SU-DHL-6 (cell line): ENCODE results near the gene ST3GAL3.

Experiments
- H2AFZ ChIP-seq: fragments of 200-600 bp; sonication (generic); 2 replicates; pipeline ENCODE4 v1.6.1; 2014; ENCODE audit warnings: low read depth, mild to moderate bottlenecking, moderate library complexity, mixed read lengths, antibody characterized with exemption, low read length; ENCODE audit not compliant: severe bottlenecking
- H3F3A ChIP-seq: fragments of 200-600 bp; shearing (Covaris generic); 2 replicates; pipeline ENCODE4 v1.6.0; 2016; ENCODE audit warnings: antibody characterized with exemption, mild to moderate bottlenecking; ENCODE audit not compliant: insufficient read depth
- H3K27ac ChIP-seq: fragments of 200-600 bp; sonication (generic); 2 replicates; pipeline ENCODE4 v1.5.1; 2016; ENCODE audit warnings: low read depth, mild to moderate bottlenecking, low read length, moderate library complexity, mixed read lengths
- H3K27me3 ChIP-seq: fragments of 200-600 bp; sonication (generic), shearing (Covaris generic); 2 replicates; pipeline ENCODE4 v1.6.0; 2014; ENCODE audit warnings: mild to moderate bottlenecking, low read length
- H3K36me3 ChIP-seq: fragments of 200-600 bp; sonication (generic); 2 replicates; pipeline ENCODE4 v1.6.1; 2014; ENCODE audit warnings: mild to moderate bottlenecking, low read length, mixed read lengths
- H3K4me2 ChIP-seq: fragments of 300-600, 200-600 bp; shearing (Covaris generic), sonication (generic); 2 replicates; pipeline ENCODE4 v1.6.0; 2014; ENCODE audit warnings: low read length, low read depth, mild to moderate bottlenecking; ENCODE audit not compliant: poor library complexity, severe bottlenecking
- H3K4me3 ChIP-seq: fragments of 200-600 bp; sonication (generic); 2 replicates; pipeline ENCODE4 v1.5.1; 2014; ENCODE audit warnings: antibody characterized with exemption, low read length, mild to moderate bottlenecking, mixed read lengths; ENCODE audit not compliant: insufficient read depth, poor library complexity, severe bottlenecking
- H3K79me2 ChIP-seq: fragments of 200-600 bp; sonication (generic); 2 replicates; pipeline ENCODE4 v1.6.1; 2014; ENCODE audit warnings: mild to moderate bottlenecking, low read length, moderate library complexity; ENCODE audit not compliant: insufficient read depth
- H3K9ac ChIP-seq: fragments of 200-600 bp; sonication (generic); 2 replicates; pipeline ENCODE4 v1.7.0; 2014; ENCODE audit warnings: mild to moderate bottlenecking, low read length
- H3K9me2 ChIP-seq: fragments of 200-600 bp; sonication (generic); replicated peaks from 2 replicates; pipeline ENCODE4 v1.6.1; 2014; ENCODE audit warnings: low read length; ENCODE audit not compliant: insufficient read depth
- H3K9me3 ChIP-seq: fragments of 200-600 bp; sonication (generic); 2 replicates; pipeline ENCODE4 v1.6.1; 2014; ENCODE audit warnings: low read length, mixed read lengths; ENCODE audit not compliant: insufficient read depth
- H4K20me1 ChIP-seq: fragments of 200-600 bp; sonication (generic); 2 replicates; pipeline ENCODE4 v1.6.1; 2014; ENCODE audit warnings: low read depth, mild to moderate bottlenecking, antibody characterized with exemption, low read length, moderate library complexity, mixed read lengths
- EZH2phosphoT487 ChIP-seq: fragments of 200-600 bp; sonication (generic), shearing (Covaris generic); conservative IDR thresholded peaks from 2 replicates; pipeline ENCODE4 v1.6.1; 2018; ENCODE audit warnings: mild to moderate bottlenecking, antibody characterized with exemption, low read length, moderate library complexity, mixed read lengths
- TF ChIP-seq, protein P1 (sequence below): fragments of 200-600 bp; sonication (generic); IDR thresholded peaks from one replicate; pipeline ENCODE4 v1.5.1; 2017; ENCODE audit warnings: antibody characterized with exemption, mild to moderate bottlenecking, low read length, moderate library complexity; ENCODE audit not compliant: insufficient read depth, poor library complexity, severe bottlenecking

Gene ST3GAL3

DNA sequence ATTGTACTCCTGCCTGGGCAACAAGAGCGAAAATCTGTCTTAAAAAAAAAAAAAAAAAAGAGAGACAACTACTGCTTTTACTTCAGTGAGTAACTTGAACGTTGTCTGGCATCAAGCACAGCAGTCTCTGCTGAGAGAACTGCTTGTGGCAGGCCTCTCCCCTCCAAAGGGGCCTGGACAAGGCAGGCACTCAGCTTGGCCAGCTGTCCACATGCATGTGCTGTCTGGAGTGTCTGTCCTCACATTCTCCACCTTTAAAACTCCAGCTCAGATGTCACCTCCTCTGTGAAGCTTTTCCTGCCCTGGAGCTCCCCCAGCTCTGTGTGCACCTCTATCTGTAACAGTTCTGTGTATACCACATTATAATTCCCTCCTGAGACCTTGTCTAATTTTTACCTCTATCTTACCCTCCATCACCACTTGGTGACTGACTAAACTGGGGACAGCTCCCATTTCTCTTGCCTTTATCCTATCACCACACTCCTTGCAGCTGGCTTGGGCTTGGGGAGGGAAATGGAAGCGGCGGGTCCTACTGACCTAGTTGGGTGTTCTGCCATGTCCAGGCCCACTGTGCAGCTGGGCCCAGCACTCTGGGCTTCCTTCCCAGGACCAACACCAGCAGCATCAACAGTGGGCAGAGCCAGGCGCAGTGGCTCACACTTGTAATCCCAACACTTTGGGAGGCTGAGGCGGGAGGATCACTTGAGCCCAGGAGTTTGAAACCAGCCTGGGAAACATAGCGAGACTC is 154.8 kb downstream of the ST3GAL3 start:
- no peaks in the 10 kb centered on the region for H4K20me1 ChIP-seq
- H3K4me2 ChIP-seq: no peak overlapping the region
- no peak overlapping the region for H3K27ac ChIP-seq
- no peaks in the 10 kb centered on the region for H3K27me3 ChIP-seq
- no peak overlapping the region for H3K9ac ChIP-seq
- H3K9me3 ChIP-seq: no peaks in the 10 kb centered on the region
- H3K79me2 ChIP-seq: no peaks in the 10 kb centered on the region
- H3K9me2 ChIP-seq: no peaks in the 10 kb centered on the region
- no peaks in the 10 kb centered on the region for H3F3A ChIP-seq
- TF ChIP-seq, protein P1, sequence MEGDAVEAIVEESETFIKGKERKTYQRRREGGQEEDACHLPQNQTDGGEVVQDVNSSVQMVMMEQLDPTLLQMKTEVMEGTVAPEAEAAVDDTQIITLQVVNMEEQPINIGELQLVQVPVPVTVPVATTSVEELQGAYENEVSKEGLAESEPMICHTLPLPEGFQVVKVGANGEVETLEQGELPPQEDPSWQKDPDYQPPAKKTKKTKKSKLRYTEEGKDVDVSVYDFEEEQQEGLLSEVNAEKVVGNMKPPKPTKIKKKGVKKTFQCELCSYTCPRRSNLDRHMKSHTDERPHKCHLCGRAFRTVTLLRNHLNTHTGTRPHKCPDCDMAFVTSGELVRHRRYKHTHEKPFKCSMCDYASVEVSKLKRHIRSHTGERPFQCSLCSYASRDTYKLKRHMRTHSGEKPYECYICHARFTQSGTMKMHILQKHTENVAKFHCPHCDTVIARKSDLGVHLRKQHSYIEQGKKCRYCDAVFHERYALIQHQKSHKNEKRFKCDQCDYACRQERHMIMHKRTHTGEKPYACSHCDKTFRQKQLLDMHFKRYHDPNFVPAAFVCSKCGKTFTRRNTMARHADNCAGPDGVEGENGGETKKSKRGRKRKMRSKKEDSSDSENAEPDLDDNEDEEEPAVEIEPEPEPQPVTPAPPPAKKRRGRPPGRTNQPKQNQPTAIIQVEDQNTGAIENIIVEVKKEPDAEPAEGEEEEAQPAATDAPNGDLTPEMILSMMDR: no peak
- no peak for TF ChIP-seq EZH2phosphoT487
- H2AFZ ChIP-seq: no peak overlapping the region
- no peaks in the 10 kb centered on the region for H3K36me3 ChIP-seq
- H3K4me3 ChIP-seq: no peak overlapping the region

DNA sequence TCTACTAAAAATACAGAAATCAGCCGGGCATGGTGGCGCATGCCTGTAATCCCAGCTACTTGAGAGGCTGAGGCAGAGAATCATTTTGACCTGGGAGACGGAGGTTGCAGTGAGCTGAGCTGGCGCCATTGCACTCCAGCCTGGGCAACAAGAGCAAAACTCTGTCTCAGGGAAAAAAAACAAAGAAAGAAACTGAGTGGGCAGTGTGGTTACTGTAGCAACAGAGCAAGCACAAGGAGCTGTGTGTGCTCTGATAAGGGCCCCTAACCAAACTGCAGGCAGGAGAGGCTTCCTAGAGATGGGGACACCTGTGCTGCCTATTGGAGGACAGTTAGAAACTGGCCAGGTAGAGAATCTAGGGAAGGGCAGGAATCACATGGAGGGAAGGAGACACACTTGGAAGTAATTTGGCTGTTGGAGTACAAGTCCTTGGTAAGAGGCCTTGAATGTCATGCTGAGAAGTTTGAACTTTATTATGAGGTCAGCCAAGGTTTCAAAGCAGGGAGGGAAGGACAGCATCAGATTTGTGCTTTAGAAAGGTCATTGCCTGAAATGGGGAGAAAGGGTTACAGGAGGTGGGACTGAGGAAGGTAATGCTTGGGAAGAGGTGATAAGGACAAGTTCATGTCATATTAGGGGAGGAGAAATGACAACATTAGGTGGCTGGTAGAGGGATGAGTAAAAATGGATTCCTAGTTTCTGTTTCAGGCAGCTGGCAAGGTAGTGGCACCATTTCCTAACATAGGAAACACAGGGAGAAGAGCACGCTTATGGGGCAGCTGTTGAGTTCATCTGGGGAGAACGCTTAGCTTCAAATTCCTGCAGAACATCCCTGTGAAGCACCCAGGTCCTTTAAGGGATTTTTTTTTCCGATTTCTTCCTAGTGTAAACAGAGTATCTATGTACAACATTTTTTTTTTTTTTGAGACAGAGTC is 157.0 kb downstream of the ST3GAL3 start:
- Histone ChIP-seq H3K79me2 (no peaks in the 10 kb centered on the region), H3F3A (no peaks in the 10 kb centered on the region), H4K20me1 (no peaks in the 10 kb centered on the region), H3K4me3 (no peak overlapping the region), H3K27me3 (no peaks in the 10 kb centered on the region), H3K27ac (no peak overlapping the region), H3K9me3 (no peaks in the 10 kb centered on the region), H3K4me2 (no peak overlapping the region), H3K9me2 (no peaks in the 10 kb centered on the region), H3K9ac (no peak overlapping the region), H3K36me3 (no peaks in the 10 kb centered on the region), H2AFZ (no peak overlapping the region)
- no peak for TF ChIP-seq EZH2phosphoT487

DNA sequence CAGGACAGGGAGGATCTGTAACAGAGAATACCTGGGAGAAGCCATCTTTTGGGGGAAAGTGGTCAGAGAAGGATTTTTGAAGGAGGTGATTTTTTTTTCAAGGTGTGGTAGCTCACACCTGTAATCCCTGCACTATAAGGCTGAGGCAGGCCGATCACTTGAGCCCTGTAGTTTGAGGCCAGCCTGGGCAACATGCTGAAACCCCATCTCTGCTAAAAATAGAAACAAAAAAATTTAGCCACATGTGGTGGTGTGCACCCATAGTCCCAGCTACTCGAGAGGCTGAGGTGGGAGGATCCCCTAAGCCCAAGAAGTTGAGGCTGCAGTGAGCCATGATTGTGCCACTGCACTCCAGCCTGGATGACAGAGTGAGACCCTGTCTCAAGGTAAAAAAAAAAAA is 158.9 kb downstream of the ST3GAL3 start:
- H3K4me3 ChIP-seq: no peak overlapping the region
- H3F3A ChIP-seq: no peaks in the 10 kb centered on the region
- H3K36me3 ChIP-seq: no peaks in the 10 kb centered on the region
- no peak overlapping the region for H3K9ac ChIP-seq
- H2AFZ ChIP-seq: no peak overlapping the region
- no peaks in the 10 kb centered on the region for H3K79me2 ChIP-seq
- no peak for TF ChIP-seq EZH2phosphoT487
- TF ChIP-seq, protein P1: no peak
- no peaks in the 10 kb centered on the region for H3K27me3 ChIP-seq
- H3K9me3 ChIP-seq: no peaks in the 10 kb centered on the region
- no peaks in the 10 kb centered on the region for H3K9me2 ChIP-seq
- H4K20me1 ChIP-seq: no peaks in the 10 kb centered on the region
- H3K27ac ChIP-seq: no peak overlapping the region
- no peak overlapping the region for H3K4me2 ChIP-seq
